Activated CD8-positive, alpha-beta memory T cell treated with anti-CD3 and anti-CD28 coated beads, Interleukin-2, amount 50 U/mL, for 1 hour (primary cell): ENCODE results near the gene TANC1.

Experiments
- DNase-seq: peaks from one replicate; pipeline ENCODE4 v3.0.0-alpha.2; 2020; ENCODE audit errors: extremely low read depth

The TANC1 gene

DNA sequence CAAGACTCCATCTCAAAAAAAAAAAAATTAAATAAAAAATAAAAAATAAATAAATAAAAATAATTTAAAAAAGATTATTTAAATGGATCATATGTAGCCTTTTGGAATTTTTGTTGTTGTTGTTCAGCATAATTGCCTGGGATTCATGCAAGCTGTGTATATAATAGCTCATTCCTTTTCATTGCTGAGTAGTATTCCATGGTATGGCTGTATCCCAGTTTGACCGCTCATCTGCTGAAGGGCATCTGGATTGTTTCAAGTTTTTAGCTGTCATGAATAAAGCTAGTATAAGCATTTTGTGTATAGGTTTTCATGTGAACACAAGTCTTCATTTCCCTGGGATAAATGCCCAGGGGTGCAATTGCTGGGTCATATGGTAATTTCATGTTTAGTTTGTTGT lies 6.4 kb upstream of the TANC1 start:
- no peak for DNase-seq

DNA sequence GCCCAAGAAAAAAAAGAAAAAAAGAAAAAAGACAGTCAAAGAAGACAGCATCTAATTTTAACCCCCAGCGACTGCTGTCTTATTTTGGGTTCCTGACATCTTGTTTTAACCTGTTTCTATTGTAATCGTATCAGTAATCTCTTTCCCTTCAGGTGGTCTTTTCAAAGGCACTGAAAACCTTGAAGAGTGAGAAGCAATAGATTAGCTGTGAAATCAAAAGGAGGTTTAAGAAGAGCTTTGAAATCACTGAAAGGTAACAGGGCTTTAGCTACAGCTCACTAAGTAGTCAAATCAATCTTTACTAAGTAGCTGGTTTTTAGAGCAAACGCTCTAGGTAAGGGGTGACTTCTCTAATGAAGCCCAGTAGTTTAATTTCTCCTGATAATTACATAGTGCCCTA lies 5.4 kb upstream of the TANC1 start:
- DNase-seq: no peak

- no peak for DNase-seq
Observed at GRCh38 chr2:158965107-158965506, 3.3 kb upstream of the TANC1 start.

GRCh38 chr2:158965641-158966040 lies 2.8 kb upstream of the TANC1 start:
- no peak for DNase-seq

- DNase-seq: no peak
Observed at GRCh38 chr2:158966312-158966711, 2.1 kb upstream of the TANC1 start.

- no peak for DNase-seq
Observed at GRCh38 chr2:158967114-158967730, 1.2 kb upstream of the TANC1 start.

DNA sequence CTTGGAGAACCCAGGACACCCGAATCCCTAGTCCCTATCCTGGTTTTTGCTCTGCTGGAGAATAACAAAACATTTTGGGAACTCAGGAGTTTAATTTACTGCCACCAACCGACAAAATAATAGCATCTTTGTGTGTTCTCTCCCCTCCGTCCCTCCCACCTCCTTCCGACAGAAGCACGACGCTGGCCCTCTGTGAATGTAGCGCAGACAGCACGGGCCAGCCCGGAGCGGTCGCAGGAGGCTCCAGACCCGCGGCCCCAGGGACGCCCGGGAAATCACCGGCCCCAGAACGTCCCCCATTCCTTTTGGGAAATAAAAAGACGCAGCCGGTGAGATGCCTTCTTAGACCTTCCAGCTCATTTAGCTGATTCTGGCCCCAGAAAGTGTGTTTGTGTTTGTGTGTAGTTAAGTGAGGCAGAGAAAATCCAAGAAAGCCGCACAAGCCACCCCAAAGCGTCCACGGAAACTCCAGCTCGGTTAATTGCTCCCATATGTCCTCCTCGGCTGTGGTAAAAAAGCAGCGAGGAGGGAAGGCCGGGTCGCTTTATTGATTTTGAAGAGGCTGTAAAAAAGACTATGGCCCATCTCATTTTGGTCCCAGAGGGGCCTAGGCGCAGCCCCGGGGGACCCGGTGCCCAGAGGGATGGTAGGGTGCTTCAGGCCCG lies 577 bp upstream of the TANC1 start:
- DNase-seq: no peak

DNA sequence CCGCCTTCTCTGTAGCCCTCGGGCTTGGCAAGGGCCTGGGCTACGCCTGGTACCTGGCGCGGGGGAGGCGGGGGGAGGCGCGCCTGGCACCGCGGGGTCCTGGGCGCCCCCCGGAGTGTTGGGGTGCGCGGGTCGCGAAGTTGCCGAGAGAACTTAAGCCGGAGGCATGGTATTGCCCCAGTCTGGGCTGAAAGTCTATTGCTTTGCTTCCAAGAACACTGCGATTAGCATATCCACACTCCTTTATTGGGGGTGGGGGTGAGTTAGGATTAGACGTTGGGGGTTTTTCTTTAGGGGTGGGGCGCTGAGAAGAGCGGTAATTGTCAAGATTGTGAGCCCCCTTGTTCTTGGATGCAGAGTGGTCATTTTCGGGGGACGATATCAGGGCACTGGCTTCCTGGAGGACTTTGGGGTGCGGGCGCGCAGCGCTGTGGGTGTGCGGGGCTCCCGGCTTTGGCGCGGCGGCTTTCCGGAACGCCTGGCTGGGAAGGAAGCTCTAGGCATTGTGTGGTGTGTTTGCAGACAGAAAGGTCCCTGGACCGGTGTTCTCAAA lies 798 bp downstream of the TANC1 start:
- DNase-seq: no peak

GRCh38 chr2:158969715-158970240 lies 1.3 kb downstream of the TANC1 start:
- no peak for DNase-seq

- no peak for DNase-seq
Observed at GRCh38 chr2:158970241-158970751, 1.9 kb downstream of the TANC1 start.

GRCh38 chr2:158973116-158973956 lies 4.9 kb downstream of the TANC1 start:
- DNase-seq: no peak

DNA sequence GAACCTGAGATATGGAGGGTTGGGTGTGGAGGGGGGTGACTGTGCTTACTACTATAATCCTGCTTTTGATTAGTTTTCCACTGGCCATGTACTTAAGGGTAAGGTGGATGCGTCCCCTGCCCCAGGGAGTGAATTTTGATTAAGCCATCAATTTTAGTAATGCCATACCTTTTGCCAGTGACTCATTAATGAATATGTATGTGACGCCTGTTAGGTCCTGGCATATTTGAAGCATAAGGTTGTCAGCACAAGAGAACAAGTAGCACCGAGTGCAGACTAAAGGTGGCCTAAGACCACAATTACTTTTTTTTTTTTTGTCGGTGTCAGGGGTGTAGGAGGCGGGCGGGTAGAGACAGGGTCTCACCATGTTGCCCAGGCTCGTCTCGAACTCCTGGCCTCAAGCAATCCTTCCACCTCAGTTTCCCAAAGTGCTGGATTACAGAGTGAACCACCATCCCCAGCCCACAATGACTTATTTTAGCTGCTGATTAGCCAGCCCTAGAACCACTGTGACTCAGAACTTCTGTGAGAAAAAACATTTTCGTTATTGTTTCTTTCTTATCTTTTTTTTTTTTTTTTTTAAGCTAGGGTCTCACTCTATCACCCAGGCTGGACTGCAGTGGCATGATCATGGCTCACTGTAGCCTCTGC lies 7.0 kb downstream of the TANC1 start:
- no peak for DNase-seq

DNA sequence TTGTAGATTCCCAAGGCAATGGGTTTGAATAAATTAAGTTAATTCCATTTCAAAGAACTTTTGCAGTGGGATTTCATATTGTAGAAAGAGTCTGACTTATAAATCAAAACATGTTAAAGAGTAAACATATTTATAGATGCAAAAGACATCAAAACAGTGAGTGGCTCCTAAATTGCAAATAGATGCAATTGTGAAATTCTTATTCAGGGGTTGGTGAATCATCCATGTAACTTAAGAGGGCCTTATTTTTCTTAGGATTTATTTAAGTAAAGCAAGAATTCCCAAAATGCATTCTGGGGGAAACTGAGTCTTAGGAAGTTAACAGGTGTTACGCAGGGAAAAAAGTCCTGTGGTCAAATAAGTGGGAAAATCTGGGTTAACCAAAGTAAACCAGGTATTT lies 11.3 kb downstream of the TANC1 start:
- DNase-seq: no peak

DNA sequence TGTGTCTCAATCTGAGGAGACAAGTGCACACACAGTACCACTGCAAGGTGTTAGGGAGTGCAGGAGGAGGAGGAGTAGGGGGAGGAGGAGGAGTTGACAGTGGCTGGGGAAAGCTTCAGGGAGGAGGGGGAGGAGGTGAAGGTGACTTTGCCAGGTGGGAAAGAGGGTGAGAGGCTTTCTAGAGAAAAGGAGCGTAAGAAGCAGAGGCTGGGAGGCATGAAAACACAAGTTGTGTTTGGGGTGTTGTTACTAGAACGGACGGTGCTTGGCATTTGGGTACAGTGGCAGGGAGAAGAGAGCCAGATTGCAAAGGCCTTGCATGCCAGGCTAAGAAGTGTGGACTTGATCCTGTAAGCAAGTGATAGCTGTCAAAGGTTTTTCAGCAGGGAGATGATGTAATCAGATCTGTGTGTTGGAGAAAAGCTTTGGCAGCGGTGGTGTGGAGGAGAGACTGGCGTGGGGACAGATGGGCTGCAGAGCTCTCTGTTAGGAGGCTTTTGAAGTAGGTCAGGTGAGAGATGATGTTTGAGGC lies 16.2 kb downstream of the TANC1 start:
- no peak for DNase-seq

GRCh38 chr2:158988501-158988900 lies 20.1 kb downstream of the TANC1 start:
- no peak for DNase-seq

GRCh38 chr2:158989165-158989564 lies 20.7 kb downstream of the TANC1 start:
- DNase-seq: no peak

DNA sequence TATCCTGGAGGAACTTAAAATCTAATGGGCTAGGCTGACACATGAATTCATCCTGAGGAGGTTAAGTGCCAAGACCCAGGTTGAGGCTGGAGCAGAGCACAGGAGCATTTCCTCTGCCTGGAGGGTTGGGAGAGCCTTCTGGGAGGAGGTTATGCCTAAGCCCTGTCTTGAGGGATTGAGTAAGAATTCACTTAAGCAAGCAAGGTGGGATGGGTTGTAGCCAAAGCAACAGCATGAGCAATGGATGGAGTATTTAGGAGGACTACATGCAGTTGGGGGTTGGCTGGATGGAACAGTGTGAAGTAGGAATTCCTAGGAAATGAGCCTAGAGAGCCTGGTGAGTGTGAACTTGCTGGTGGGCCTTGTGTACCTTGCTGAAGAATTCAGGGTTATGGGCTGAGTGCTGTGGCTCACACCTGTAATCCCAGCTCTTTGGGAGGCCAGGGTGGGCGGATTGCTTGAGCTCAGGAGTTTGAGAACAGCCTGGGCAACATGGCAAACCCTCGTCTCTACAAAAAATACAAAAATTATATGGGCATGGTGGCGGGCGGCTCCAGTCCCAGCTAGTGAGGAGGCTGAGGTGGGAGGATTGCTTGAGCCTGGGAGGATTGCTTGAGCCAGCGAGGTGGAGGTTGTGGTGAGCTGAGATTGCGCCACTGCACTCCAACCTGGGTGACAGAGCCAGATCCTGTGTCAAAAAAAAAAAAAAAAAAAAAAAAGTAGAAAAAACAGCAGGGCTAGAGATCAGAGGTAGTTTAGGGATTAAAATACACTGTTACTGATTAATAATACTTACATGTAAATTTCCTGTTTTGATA lies 22.2 kb downstream of the TANC1 start:
- DNase-seq: no peak

DNA sequence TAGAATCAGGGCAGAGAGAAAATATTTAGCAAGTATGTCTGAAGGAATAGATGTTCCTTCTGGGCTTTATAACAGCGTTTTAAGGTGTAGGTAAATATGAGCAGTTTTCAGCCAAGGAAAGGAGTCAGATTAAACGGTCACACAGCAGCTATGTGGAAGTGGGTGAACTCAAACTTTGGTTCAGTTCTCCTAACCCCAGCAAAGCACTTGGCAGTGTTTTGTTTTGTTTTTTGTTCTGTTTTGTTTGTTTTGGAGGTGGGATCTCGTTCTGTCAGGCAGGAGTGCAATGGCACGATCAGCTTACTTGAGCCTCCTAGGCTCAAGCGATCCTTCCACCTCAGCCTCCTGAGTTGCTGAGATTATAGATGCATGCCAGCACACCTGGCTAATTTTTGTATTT lies 24.6 kb downstream of the TANC1 start:
- DNase-seq: no peak

- no peak for DNase-seq
Observed at GRCh38 chr2:158993721-158994587, 25.5 kb downstream of the TANC1 start.
